ENCODE measurements around the gene ZXDC.

- TF ChIP-seq CTCF (optimal IDR thresholded peaks at IDR 0.05 in 1 of 3, IDR thresholded peaks at IDR 0.05 in 1 of 3, conservative IDR thresholded peaks at IDR 0.05 in 1 of 3; ENCODE audit: extremely low read depth in 1 of 3, insufficient read depth in 2 of 3, low read length in 3 of 3) (no peak), EZH2 (IDR thresholded peaks at IDR 0.05; ENCODE audit: low read length) (no peak)
These were observed 34.7 kb upstream of the ZXDC start for GRCh38 chr3:126510308-126510910.

All from keratinocyte (primary cell).